HG03039 (cell line): ENCODE measurements around the gene DNAJA3.

Source experiments
- ATAC-seq: cut with Tn5 transposase; IDR thresholded peaks from one replicate; pipeline ENCODE4 v1.9.1; 2021; ENCODE audit warnings: mild to moderate bottlenecking, moderate library complexity; ENCODE audit not compliant: unreplicated experiment

The DNAJA3 gene

GRCh38 chr16:4425378-4426020 lies at the start of gene DNAJA3:
Gene DNAJA3 (plus strand): TSS chr16:4425868. CDS start chr16:4425882, 14 bp downstream.
- ATAC-seq, result peak; percentile 79

- ATAC-seq, result no peak
Observed at GRCh38 chr16:4376126-4376892, 49.4 kb upstream of the DNAJA3 start.

DNA sequence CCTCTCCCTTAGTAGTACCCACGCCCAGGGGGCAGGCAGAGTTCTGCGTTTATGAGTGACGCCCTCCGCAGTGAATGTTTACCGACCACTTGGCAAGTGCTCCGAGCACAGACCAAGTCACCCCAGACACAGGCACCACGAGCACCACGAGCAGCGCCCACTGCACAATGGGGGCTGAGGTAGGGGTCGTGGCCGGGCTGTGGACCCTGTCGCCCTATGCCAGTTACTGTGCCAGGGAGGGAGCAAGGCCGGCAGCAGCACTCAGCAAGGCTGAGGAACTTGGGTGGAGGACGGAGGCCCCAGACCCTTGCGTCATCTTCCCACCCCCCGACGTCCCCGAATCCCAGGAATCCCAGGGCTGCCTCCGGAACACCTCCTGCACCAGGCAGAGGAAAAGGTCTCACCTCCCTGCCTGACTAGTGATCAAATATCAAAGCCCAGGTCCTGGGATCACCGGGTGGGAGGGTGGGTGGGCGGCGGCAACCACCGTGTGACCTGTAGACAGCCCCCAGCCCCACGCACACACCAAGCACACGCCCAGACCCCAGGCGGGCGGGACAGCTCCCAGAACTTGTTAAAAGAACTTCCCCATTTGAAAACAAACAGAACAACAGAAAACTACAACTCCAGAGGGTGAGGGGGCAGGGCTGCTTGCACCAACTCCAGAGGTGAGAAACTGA lies 48.6 kb upstream of the DNAJA3 start:
- no peak for ATAC-seq

DNA sequence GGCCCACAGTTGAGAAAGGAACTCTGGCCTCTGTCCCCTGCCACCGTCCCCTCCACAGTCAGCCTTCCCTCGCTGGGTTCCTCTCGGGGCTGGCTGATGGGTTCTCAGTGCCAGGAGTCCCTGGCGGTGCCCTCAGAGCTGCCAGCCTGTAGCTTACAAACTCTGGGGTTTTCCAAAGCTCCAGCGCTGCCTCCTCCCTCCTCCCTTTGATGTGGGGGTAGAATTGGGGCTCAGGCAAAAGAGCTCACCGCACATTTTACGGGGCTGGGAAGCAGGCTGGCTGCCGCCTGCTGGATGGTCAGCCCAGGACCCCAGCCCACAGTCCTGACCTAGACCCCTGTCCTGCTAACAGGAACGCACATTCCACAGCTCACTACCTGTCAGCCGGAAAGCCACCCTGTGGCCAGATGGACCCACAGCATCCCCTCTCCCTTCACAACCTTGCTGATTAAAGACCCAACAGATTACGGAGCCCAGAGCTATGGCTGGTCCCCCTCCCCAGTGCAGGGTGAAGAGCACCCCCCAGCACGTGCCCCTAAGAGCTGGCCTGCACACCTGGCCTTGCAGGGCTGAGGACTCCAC lies 48.0 kb upstream of the DNAJA3 start:
- no peak for ATAC-seq

- no peak for ATAC-seq
Observed at GRCh38 chr16:4378161-4378666, 47.5 kb upstream of the DNAJA3 start.

GRCh38 chr16:4378999-4379690 lies 46.5 kb upstream of the DNAJA3 start:
- no peak for ATAC-seq

GRCh38 chr16:4380119-4381063 lies 45.3 kb upstream of the DNAJA3 start:
- no peak for ATAC-seq

GRCh38 chr16:4381072-4381934 lies 44.4 kb upstream of the DNAJA3 start:
- no peak for ATAC-seq

DNA sequence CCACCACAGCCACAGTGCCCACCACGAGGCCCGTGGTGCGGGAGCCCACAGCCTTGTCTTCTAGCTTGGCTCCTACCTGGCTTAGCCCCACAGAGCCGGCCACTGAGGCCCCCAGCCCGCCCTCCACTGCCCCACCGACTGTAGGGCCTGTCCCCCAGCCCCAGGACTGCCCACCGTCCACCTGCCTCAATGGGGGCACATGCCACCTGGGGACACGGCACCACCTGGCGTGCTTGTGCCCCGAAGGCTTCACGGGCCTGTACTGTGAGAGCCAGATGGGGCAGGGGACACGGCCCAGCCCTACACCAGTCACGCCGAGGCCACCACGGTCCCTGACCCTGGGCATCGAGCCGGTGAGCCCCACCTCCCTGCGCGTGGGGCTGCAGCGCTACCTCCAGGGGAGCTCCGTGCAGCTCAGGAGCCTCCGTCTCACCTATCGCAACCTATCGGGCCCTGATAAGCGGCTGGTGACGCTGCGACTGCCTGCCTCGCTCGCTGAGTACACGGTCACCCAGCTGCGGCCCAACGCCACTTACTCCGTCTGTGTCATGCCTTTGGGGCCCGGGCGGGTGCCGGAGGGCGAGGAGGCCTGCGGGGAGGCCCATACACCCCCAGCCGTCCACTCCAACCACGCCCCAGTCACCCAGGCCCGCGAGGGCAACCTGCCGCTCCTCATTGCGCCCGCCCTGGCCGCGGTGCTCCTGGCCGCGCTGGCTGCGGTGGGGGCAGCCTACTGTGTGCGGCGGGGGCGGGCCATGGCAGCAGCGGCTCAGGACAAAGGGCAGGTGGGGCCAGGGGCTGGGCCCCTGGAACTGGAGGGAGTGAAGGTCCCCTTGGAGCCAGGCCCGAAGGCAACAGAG lies 43.5 kb upstream of the DNAJA3 start:
- ATAC-seq, result no peak

- ATAC-seq, result no peak
Observed at GRCh38 chr16:4382795-4383357, 42.8 kb upstream of the DNAJA3 start.

GRCh38 chr16:4383591-4384444 lies 41.9 kb upstream of the DNAJA3 start:
- no peak for ATAC-seq

DNA sequence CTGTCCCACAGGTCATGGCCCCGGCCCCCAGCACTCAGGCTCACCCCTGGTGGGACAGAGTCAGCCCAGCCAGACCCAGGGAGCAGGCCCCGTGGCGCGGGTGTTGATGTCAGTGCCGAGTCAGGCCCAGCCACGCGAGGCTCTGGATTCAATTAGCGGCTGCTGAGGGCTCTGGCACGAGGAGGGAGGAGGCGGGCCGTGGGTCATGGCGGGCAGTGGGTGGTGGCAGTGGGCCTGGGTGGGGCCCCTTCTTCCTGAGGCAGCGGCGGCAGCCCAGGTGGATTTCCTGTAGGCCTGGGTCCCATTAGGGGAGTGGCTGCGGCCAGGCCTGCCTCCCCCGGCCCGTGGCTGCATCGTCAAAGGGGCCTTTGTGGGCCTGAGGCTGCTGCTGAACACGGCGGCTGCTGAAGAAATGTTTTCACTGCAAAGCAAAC lies 41.1 kb upstream of the DNAJA3 start:
- ATAC-seq, result no peak

DNA sequence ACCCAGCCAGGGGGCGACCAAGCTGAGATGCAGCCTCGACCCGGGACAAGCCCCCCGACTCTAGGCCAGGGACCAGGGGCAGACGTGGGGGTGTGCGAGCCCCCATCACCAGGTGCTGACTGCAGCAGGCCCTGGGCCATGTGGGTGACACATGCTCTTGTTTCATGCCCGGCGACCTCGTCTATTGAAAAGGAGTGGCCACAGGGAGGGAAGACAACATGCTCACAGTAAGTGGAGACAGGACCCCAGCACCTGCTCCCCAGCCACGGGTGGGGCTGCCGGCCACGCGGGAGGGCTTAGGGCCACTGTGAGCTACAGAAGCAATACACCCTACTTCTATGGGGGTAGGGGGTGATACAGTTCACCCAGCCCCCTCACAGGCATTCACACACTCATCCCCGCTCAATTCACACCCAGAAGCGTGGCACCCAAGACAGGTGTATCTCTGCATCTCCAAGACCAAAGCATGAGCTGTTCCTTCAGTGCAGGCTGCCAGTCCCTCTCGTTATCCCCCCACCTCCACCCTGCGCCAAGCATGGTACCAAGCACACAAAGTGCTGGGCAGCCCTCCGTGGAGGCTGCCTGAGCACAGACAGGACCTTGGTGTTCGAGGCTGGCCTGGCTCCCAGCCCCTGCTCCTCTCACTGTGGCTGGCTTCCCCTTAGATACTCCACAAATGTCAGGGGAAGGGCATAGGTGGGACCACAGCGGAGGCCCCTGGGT lies 40.4 kb upstream of the DNAJA3 start:
- ATAC-seq, result no peak

DNA sequence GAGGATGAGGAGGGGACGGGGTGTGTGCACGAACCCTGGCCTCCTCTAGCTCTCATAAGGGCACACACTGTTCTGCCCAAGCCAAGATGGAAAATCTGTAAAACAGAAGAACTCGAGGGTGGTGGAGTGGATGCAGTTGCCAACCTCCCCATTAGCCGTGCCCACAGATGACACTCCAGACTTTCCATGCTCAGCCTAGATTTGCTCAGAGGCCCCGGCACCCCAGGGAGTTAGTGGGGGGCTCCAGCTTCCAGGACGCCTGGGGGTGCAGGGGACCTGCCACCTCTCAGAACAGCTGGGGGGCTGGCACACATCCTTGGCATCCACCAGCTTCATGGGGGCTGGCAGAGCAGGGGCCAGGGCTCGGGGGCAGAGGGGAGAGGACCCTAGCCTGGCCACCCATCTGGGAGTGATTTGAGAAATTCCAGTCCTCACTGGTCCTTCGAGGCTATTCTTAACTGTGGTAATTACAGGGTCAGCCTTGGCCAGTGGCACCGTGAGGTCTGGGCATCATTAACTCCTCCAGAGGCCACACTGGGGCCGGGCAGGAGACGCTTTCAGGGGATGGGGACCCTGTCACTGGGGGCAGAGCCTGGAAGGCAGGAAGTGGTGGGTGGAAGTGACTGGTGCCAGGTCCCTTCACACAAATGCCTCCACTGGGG lies 39.7 kb upstream of the DNAJA3 start:
- ATAC-seq, result no peak

DNA sequence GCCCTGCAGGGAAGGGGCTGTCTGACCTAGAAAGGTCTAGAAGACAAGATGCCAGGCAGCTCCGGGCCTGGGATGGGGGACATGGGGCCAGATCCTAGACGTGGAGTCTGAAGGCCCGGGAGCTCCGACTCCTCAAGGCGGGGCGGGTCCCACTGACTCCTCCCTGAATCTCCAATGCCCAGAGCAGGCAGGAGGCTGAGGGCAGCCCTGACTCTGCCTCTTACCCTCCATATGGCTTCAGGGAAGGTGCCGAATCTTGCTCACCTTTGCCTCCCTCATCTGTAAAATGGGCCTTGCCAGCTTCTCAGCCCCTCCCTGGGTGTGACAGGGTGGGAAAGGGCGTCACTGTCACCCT lies 39.2 kb upstream of the DNAJA3 start:
- no peak for ATAC-seq
